ENCODE measurements around the gene CST9L. TPM values are rescaled to one million over a fixed set of nuclear protein-coding genes. Genes with fewer than 3 reads are reported as not detected.

CST9L gene
- total RNA-seq, 6 experiments from 2014 or later = not detected

GRCh38 chr20:23602241-23602640 is 34.0 kb upstream of the CST9L start:
- ATAC-seq (no peak), DNase-seq (no peak)
- TF ChIP-seq, protein P1, sequence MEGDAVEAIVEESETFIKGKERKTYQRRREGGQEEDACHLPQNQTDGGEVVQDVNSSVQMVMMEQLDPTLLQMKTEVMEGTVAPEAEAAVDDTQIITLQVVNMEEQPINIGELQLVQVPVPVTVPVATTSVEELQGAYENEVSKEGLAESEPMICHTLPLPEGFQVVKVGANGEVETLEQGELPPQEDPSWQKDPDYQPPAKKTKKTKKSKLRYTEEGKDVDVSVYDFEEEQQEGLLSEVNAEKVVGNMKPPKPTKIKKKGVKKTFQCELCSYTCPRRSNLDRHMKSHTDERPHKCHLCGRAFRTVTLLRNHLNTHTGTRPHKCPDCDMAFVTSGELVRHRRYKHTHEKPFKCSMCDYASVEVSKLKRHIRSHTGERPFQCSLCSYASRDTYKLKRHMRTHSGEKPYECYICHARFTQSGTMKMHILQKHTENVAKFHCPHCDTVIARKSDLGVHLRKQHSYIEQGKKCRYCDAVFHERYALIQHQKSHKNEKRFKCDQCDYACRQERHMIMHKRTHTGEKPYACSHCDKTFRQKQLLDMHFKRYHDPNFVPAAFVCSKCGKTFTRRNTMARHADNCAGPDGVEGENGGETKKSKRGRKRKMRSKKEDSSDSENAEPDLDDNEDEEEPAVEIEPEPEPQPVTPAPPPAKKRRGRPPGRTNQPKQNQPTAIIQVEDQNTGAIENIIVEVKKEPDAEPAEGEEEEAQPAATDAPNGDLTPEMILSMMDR (IDR thresholded peaks at IDR 0.05) = no peak
- TF ChIP-seq POLR2A (IDR thresholded peaks at IDR 0.05) = no peak
- no peak overlapping the region for H3K4me3 ChIP-seq
- no peaks in the 10 kb centered on the region for H3K27me3 ChIP-seq
- no peaks in the 10 kb centered on the region for H3K9me3 ChIP-seq
- no peaks in the 10 kb centered on the region for H3K36me3 ChIP-seq
- 41% methylated on average over 2 of the region's 2 CpGs for WGBS (ENCODE audit: insufficient coverage, low coverage, low lambda C conversion rate, missing lambda C conversion rate)
- H3K4me1 ChIP-seq = no peaks in the 10 kb centered on the region
- H3K27ac ChIP-seq = no peak overlapping the region
- intact Hi-C loops (cut with DNase I) = loop anchor here (5.0 to 10.0 kb wide), 3 partner anchors 157 to 257 kb away; no protein-coding TSS in a partner anchor

- Histone ChIP-seq H3K36me3 (no peaks in the 10 kb centered on the region), H3K4me1 (no peaks in the 10 kb centered on the region), H3K9me3 (no peaks in the 10 kb centered on the region), H3K27ac (no peak overlapping the region), H3K4me3 (no peak overlapping the region), H3K27me3 (no peaks in the 10 kb centered on the region)
- no peak for DNase-seq
- TF ChIP-seq, protein P1 (IDR thresholded peaks at IDR 0.05) = no peak
- TF ChIP-seq POLR2A (IDR thresholded peaks at IDR 0.05) = no peak
- WGBS (ENCODE audit: insufficient coverage, low coverage, low lambda C conversion rate, missing lambda C conversion rate) = 41% methylated on average over 3 of the region's 4 CpGs
- no peak for ATAC-seq
- intact Hi-C loops (cut with DNase I) = loop anchor here (5.0 to 10.0 kb wide), 3 partner anchors 157 to 257 kb away; no protein-coding TSS in a partner anchor
These were observed 33.4 kb upstream of the CST9L start for GRCh38 chr20:23601715-23602114.

- intact Hi-C loops (cut with DNase I) = no loop called here
- no peaks in the 10 kb centered on the region for H3K9me3 ChIP-seq
- ATAC-seq = no peak
- no peaks in the 10 kb centered on the region for H3K36me3 ChIP-seq
- no peak overlapping the region for H3K27ac ChIP-seq
- no peaks in the 10 kb centered on the region for H3K27me3 ChIP-seq
- no peak for DNase-seq
- H3K4me3 ChIP-seq = no peak overlapping the region
- H3K4me1 ChIP-seq = no peaks in the 10 kb centered on the region
- TF ChIP-seq, protein P1 (IDR thresholded peaks at IDR 0.05) = no peak
- TF ChIP-seq POLR2A (IDR thresholded peaks at IDR 0.05) = no peak
These were observed 30.2 kb upstream of the CST9L start for GRCh38 chr20:23598481-23598880.

- Histone ChIP-seq H3K4me3 (no peak overlapping the region), H3K36me3 (no peaks in the 10 kb centered on the region), H3K4me1 (no peaks in the 10 kb centered on the region), H3K27ac (no peak overlapping the region), H3K9me3 (no peaks in the 10 kb centered on the region), H3K27me3 (no peaks in the 10 kb centered on the region)
- ATAC-seq = no peak
- WGBS (ENCODE audit: insufficient coverage, low coverage, low lambda C conversion rate, missing lambda C conversion rate) = 42% methylated on average over 2 of the region's 2 CpGs
- DNase-seq = no peak
- TF ChIP-seq POLR2A (IDR thresholded peaks at IDR 0.05) = no peak
- TF ChIP-seq, protein P1 (IDR thresholded peaks at IDR 0.05) = no peak
- intact Hi-C loops (cut with DNase I) = no loop called here
These were observed 28.4 kb upstream of the CST9L start for GRCh38 chr20:23596579-23597250.

Measured in right lobe of liver (tissue), 6 donors.